PC-9 (cell line): ENCODE results near the gene ARL2BP.

Experiments used
- CTCF ChIP-seq: fragments of 200-600 bp; sonication (generic); conservative IDR thresholded peaks from 2 replicates; pipeline ENCODE4 v1.6.1; 2017; ENCODE audit warnings: mixed run types, antibody characterized with exemption, mild to moderate bottlenecking, moderate library complexity
- EZH2 ChIP-seq: fragments of 200-600 bp; sonication (generic); IDR thresholded peaks from 2 replicates; pipeline ENCODE4 v1.8.0; 2017; ENCODE audit warnings: antibody characterized with exemption, low read depth

GRCh38 chr16:57240851-57241250 is 4.2 kb upstream of the ARL2BP start:
- TF ChIP-seq EZH2, result no peak
- TF ChIP-seq CTCF, result no peak
